ENCODE results near the gene HACL1. TPM values are rescaled to one million over a fixed set of nuclear protein-coding genes. Genes with fewer than 3 reads are reported as not detected.
A peak's percentile ranks its signal among the peaks of the same experiment; 100 is the strongest.

The HACL1 gene
- polyA plus RNA-seq, 1 donor (not counting 4 experiments of a cell fraction or from before 2014, with no cell fraction given): 23.1 TPM

GRCh38 chr3:15636028-15636709 is 34.8 kb upstream of the HACL1 start:
- dilution Hi-C loops (cut with MboI; ENCODE audit: extremely low pct_ligation_motif_present, low sequenced_read_pairs): no loop called here
- H3K79me2 ChIP-seq (ENCODE audit: control insufficient read depth, insufficient read depth, low read length): no peaks in the 10 kb centered on the region
- no peak for DNase-seq (ENCODE audit: low read depth, low spot score)
- no peak for FAIRE-seq
- no peak for TF ChIP-seq EZH2 (IDR thresholded peaks at IDR 0.05; ENCODE audit: low read length)
- no peak for TF ChIP-seq CTCF (optimal IDR thresholded peaks at IDR 0.05 in 1 of 3, IDR thresholded peaks at IDR 0.05 in 1 of 3, conservative IDR thresholded peaks at IDR 0.05 in 1 of 3; ENCODE audit: extremely low read depth in 1 of 3, insufficient read depth in 2 of 3, low read length in 3 of 3)
- no peak overlapping the region for H2AFZ ChIP-seq (ENCODE audit: control insufficient read depth, low read length)
- no peak overlapping the region for H3K4me2 ChIP-seq (ENCODE audit: control insufficient read depth, extremely low read depth, insufficient read depth, low read depth, low read length)
- peak overlapping the region; percentile 12 for H3K27ac ChIP-seq (ENCODE audit: control insufficient read depth, insufficient read depth, low read length)
- no peak overlapping the region for H3K4me3 ChIP-seq (ENCODE audit: control insufficient read depth in 2 of 3, extremely low read depth in 1 of 3, insufficient read depth in 2 of 3, low read depth in 1 of 3, low read length in 3 of 3)
- H3K4me1 ChIP-seq (ENCODE audit: control insufficient read depth, extremely low read depth, insufficient read depth, low read length): peaks cover 26% of the 10 kb centered on the region
- H3K9ac ChIP-seq (ENCODE audit: control insufficient read depth, extremely low read depth, insufficient read depth, low read length): no peak overlapping the region
- H4K20me1 ChIP-seq (ENCODE audit: control insufficient read depth, extremely low read depth, insufficient read depth, low read length): no peaks in the 10 kb centered on the region
- no peaks in the 10 kb centered on the region for H3K36me3 ChIP-seq (ENCODE audit: control insufficient read depth in 2 of 2, extremely low read depth in 1 of 2, insufficient read depth in 2 of 2, low read length in 2 of 2)
- no peaks in the 10 kb centered on the region for H3K9me1 ChIP-seq (ENCODE audit: control insufficient read depth, extremely low read depth, insufficient read depth, low read length)
- no peaks in the 10 kb centered on the region for H3K27me3 ChIP-seq (ENCODE audit: control insufficient read depth, extremely low read depth, insufficient read depth, low read length)
- H3K9me3 ChIP-seq (ENCODE audit: control insufficient read depth, low read depth, low read length): no peaks in the 10 kb centered on the region

GRCh38 chr3:15635121-15635661 is 33.8 kb upstream of the HACL1 start:
- dilution Hi-C loops (cut with MboI; ENCODE audit: extremely low pct_ligation_motif_present, low sequenced_read_pairs): no loop called here
- no peak overlapping the region for H3K4me2 ChIP-seq (ENCODE audit: control insufficient read depth, extremely low read depth, insufficient read depth, low read depth, low read length)
- H3K36me3 ChIP-seq (ENCODE audit: control insufficient read depth in 2 of 2, extremely low read depth in 1 of 2, insufficient read depth in 2 of 2, low read length in 2 of 2): no peaks in the 10 kb centered on the region
- H3K4me3 ChIP-seq (ENCODE audit: control insufficient read depth in 2 of 3, extremely low read depth in 1 of 3, insufficient read depth in 2 of 3, low read depth in 1 of 3, low read length in 3 of 3): no peak overlapping the region
- H3K9me1 ChIP-seq (ENCODE audit: control insufficient read depth, extremely low read depth, insufficient read depth, low read length): no peaks in the 10 kb centered on the region
- H3K27ac ChIP-seq (ENCODE audit: control insufficient read depth, insufficient read depth, low read length): no peak overlapping the region
- no peaks in the 10 kb centered on the region for H3K9me3 ChIP-seq (ENCODE audit: control insufficient read depth, low read depth, low read length)
- H2AFZ ChIP-seq (ENCODE audit: control insufficient read depth, low read length): no peak overlapping the region
- TF ChIP-seq CTCF (optimal IDR thresholded peaks at IDR 0.05 in 1 of 3, IDR thresholded peaks at IDR 0.05 in 1 of 3, conservative IDR thresholded peaks at IDR 0.05 in 1 of 3; ENCODE audit: extremely low read depth in 1 of 3, insufficient read depth in 2 of 3, low read length in 3 of 3) (no peak), EZH2 (IDR thresholded peaks at IDR 0.05; ENCODE audit: low read length) (no peak)
- H3K9ac ChIP-seq (ENCODE audit: control insufficient read depth, extremely low read depth, insufficient read depth, low read length): no peak overlapping the region
- FAIRE-seq (no peak), DNase-seq (ENCODE audit: low read depth, low spot score) (no peak)
- H3K79me2 ChIP-seq (ENCODE audit: control insufficient read depth, insufficient read depth, low read length): no peaks in the 10 kb centered on the region
- no peaks in the 10 kb centered on the region for H4K20me1 ChIP-seq (ENCODE audit: control insufficient read depth, extremely low read depth, insufficient read depth, low read length)
- peaks cover 35% of the 10 kb centered on the region for H3K4me1 ChIP-seq (ENCODE audit: control insufficient read depth, extremely low read depth, insufficient read depth, low read length)
- no peaks in the 10 kb centered on the region for H3K27me3 ChIP-seq (ENCODE audit: control insufficient read depth, extremely low read depth, insufficient read depth, low read length)
